GM10847 (cell line): ENCODE results near the gene ANKRD63.
A peak's percentile ranks its signal among the peaks of the same experiment; 100 is the strongest.

Experiments
- POLR2A ChIP-seq: IDR thresholded peaks from 2 replicates; pipeline ENCODE4 v1.6.1; 2011; ENCODE audit not compliant: insufficient read length; ENCODE audit errors: extremely low read depth

Gene ANKRD63

GRCh38 chr15:40322531-40323238 lies 39.8 kb upstream of the ANKRD63 start:
- TF ChIP-seq POLR2A = no peak

GRCh38 chr15:40320931-40321371 lies 38.1 kb upstream of the ANKRD63 start:
- TF ChIP-seq POLR2A = no peak

- no peak for TF ChIP-seq POLR2A
These were observed 37.5 kb upstream of the ANKRD63 start for GRCh38 chr15:40320409-40320808.

GRCh38 chr15:40317580-40317979 lies 34.7 kb upstream of the ANKRD63 start:
- TF ChIP-seq POLR2A = no peak

GRCh38 chr15:40316931-40317330 lies 34.1 kb upstream of the ANKRD63 start:
- TF ChIP-seq POLR2A = no peak

GRCh38 chr15:40314723-40315276 lies 31.9 kb upstream of the ANKRD63 start:
- TF ChIP-seq POLR2A = no peak

GRCh38 chr15:40313531-40314398 lies 30.9 kb upstream of the ANKRD63 start:
- TF ChIP-seq POLR2A = no peak

- TF ChIP-seq POLR2A = no peak
These were observed 29.7 kb upstream of the ANKRD63 start for GRCh38 chr15:40312370-40313158.

- TF ChIP-seq POLR2A = no peak
These were observed 28.1 kb upstream of the ANKRD63 start for GRCh38 chr15:40310993-40311392.

GRCh38 chr15:40310001-40310959 lies 27.4 kb upstream of the ANKRD63 start:
- no peak for TF ChIP-seq POLR2A

- no peak for TF ChIP-seq POLR2A
These were observed 26.5 kb upstream of the ANKRD63 start for GRCh38 chr15:40309344-40309862.

GRCh38 chr15:40307421-40308211 lies 24.8 kb upstream of the ANKRD63 start, which contains the start of gene PLCB2:
PLCB2 (minus strand) TSS chr15:40307935; CDS start chr15:40307672, 263 bp downstream.
- peak; percentile 82 for TF ChIP-seq POLR2A

GRCh38 chr15:40306908-40307307 lies 24.0 kb upstream of the ANKRD63 start:
- no peak for TF ChIP-seq POLR2A

- no peak for TF ChIP-seq POLR2A
These were observed 23.5 kb upstream of the ANKRD63 start for GRCh38 chr15:40306371-40306770.
